NCI-H510A treated with DMSO at 0.1 percent for 48 hours (cell line): ENCODE data around the gene TTBK1.
A peak's percentile ranks its signal among the peaks of the same experiment; 100 is the strongest.

Experiments used
- DNase-seq: peaks from one replicate; lab custom pipeline; 2025; lab: John Stamatoyannopoulos, UW

The TTBK1 gene

DNA sequence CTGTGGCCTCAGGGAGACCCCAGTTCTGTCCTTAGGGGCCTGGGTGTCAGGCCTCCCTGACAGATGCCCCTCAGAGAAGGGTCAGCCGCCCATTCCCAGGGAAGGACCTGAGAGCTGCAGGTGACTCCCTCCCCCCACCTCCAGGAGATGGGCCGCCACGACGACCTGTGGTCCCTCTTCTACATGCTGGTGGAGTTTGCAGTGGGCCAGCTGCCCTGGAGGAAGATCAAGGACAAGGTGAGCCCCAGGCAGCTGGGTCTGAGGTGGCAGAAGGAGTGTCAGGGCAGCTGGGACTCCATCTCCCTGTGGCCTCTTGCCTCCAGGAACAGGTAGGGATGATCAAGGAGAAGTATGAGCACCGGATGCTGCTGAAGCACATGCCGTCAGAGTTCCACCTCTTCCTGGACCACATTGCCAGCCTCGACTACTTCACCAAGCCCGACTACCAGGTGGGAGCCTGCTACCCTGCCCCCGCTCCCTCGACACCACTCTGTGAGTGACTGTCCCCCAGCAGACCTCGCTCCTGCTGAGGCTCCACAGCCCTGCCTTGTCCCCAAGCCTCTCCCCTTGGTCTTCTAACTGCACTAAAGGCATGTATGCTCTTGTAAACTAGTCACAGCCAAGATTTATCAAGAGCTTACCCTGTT, 12.2 kb downstream of the TTBK1 start:
- no peak for DNase-seq

GRCh38 chr6:43256670-43257366, 13.5 kb downstream of the TTBK1 start:
- no peak for DNase-seq

GRCh38 chr6:43257367-43258145, 14.3 kb downstream of the TTBK1 start:
- no peak for DNase-seq

- no peak for DNase-seq
These were observed 14.9 kb downstream of the TTBK1 start for GRCh38 chr6:43258180-43258579.

- DNase-seq: no peak
These were observed 15.8 kb downstream of the TTBK1 start for GRCh38 chr6:43258807-43259686.

- no peak for DNase-seq
These were observed 17.5 kb downstream of the TTBK1 start for GRCh38 chr6:43260791-43261190.

- no peak for DNase-seq
These were observed 17.9 kb downstream of the TTBK1 start for GRCh38 chr6:43261198-43261597.

GRCh38 chr6:43262000-43262779, 18.9 kb downstream of the TTBK1 start:
- DNase-seq: peak; percentile 12

GRCh38 chr6:43262780-43263313, 19.6 kb downstream of the TTBK1 start:
- DNase-seq: no peak

DNA sequence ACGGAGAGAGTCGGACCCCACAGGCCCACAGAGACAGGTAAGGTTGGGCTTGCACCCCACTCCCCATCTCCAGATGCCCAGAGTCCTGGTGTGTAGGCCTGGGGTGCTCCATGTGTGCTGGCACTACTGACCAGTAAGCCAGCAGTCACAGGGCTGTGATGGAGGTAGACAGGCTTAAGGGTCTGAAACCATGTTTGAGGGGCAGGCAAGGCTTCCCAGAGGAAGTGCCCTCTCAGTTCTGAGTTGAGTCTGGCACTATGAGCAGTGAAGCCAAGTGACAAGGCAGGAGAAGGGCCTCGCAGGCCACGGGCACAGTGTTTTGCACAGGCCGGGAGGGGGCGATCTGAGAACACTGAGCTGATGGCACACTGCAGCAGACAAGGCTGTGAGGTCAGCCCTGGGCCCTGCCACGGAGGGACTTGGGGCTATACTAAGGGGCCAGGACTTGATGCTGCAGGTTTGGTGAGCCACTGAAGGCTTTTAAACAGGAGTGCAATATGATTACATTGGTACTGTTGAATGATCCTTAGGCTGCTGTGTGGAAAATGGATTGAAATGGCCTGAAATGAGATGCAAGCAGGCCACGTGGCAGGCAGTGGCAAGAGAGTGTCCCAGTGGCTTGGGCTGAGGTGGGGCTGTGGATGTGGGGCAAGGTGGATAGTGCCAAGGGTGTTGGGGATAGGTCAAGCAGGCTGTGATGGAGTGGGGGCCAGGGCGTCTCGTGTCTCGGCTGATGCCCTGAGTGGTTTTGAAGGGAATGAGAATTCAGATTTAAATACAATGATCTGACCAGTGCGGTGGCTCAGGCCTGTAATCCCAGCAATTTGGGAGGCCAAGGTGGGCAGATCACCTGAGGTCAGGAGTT, 20.3 kb downstream of the TTBK1 start:
- peak; percentile 7 for DNase-seq

DNA sequence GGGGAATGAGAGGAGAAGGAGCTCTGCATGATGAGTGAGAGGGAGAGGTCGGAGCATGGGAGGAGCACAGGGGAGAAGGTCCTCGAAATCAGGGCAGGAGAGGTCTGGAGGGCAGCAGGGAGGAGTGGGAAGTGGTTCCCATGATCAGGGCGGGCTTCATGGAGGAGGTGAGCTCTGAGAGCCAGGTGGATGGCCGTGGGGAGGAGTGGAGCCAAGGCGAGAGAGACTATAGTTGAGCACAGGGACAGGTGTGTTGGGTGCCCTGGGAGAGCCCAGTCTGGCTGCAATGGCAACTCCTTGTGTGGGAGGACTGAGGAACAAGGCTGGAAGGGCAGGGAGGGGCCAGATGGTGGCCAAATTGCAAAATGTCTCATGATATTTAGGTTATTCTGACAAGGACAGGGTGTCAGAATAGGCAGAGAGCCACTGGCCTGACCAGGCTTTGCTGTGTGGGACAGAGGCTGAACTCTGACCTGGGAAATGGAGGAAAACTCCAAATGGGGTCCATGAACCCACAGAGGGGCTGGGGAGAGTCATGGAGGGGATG, 21.4 kb downstream of the TTBK1 start:
- DNase-seq: no peak

DNA sequence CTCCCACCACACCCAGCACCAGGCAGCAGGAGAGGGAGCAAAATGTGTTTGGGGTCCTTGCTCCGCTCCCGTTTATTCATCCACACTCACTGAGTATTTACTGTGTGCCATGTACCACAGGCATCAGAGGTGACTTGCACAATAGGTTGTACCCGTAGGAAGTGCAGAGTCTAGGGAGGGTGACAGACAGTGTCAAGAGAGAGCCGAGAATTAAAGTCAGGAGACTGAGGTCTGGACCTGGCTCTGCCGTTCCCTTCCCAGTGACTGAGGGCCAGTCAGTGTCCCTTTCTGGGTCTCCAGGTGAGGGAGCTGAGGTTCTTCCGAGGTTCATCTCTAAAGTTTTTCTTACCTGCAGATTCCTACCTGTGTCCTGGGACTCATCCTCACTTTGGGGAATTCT, 22.3 kb downstream of the TTBK1 start:
- no peak for DNase-seq

DNA sequence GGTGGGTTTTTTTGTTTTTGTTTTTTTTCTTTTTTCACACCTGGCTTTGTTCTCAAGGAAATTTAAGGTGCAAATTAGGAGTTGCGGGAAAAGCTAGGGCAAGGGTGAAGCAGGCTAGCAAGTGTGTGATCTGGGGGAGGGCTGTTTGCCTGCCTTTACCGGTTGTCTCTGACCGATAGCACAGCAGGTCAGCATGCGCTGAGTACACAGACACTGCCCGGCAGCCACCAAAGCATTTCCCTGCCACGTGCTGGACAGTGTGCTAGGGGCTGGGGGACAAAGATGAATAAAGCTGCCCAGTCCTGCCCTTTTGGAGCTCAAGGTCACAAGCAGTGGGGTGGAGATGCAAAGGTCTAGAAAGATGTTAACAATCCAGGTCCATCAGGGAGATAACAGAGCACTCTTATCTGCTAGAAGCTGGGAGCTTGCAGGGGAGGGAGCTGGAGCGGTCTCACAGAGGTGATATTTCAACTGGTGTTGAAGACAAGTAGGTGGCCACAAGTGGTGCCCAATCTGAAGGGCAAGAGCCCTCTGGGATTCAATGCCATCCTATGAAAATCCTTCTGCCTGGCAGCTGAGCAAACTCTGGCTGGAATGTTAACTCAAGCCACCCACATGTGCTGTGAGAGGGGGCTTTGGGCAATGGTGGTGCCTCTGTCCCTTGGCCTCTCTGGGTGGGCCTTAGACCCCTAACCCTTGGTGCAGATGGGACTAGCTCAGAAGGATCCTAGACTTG, 24.5 kb downstream of the TTBK1 start:
- DNase-seq: no peak

GRCh38 chr6:43268355-43268700, 25.0 kb downstream of the TTBK1 start:
- no peak for DNase-seq

GRCh38 chr6:43268782-43269272, 25.5 kb downstream of the TTBK1 start:
- no peak for DNase-seq

GRCh38 chr6:43269273-43270007, 26.2 kb downstream of the TTBK1 start:
- no peak for DNase-seq

GRCh38 chr6:43271103-43271815, 28.0 kb downstream of the TTBK1 start:
- no peak for DNase-seq

- DNase-seq: no peak
These were observed 28.7 kb downstream of the TTBK1 start for GRCh38 chr6:43271944-43272343.
